Stimulated activated CD4-positive, alpha-beta T cell treated with anti-CD3 and anti-CD28 coated beads, Interleukin-2, amount 100 ng/mL, for 4 hours (primary cell): ENCODE results near the gene APOM.

ENCODE experiments used
- DNase-seq: peaks from one replicate; pipeline ENCODE4 v3.0.0-alpha.2; 2020; ENCODE audit warnings: low read depth

The APOM gene

DNA sequence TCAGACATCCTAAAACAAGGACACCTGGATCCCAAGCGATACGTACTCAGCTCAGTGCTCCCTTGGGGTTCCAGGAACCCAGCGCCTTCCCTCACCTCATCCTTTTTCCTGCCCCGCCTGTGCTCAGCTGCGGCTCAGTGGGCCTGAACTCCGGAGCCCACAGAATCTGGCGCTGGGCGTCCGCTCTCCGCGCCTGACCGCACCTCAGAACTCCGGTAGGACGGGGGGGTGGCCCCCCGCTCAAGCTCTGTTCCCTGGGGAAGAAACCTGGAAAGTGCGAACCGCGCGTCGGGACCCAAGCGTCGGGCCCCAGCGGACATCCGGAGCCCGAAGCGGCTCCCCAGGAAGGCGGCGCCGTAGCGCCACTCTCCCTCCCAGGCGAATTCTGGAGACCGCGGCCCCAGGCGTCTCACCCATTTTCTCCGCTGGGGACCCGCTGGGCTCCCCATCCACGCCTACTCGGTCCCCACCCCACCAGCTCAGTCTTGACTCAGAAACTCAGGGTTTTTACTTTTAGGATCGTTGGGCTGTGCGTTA lies 25.5 kb downstream of the APOM start:
- no peak for DNase-seq

DNA sequence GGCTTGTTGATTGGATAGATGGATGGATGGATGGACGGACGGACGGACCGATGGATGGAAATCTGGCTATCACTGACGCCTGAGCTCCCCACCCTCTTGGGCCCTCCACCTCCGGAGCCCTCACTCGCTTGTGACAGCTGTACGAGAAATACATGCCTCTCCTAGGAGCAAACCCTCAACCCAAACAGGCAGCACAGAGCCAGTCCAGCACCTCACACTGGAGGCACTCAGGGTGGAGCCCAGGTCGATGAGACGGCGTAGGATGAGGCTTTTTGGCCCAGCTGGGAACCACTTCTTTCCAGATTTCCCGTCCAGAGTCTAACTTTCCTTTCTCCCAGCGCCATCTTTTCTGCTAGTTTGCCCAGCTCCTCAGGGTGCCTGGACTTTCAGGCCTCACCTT lies 27.9 kb downstream of the APOM start:
- no peak for DNase-seq

DNA sequence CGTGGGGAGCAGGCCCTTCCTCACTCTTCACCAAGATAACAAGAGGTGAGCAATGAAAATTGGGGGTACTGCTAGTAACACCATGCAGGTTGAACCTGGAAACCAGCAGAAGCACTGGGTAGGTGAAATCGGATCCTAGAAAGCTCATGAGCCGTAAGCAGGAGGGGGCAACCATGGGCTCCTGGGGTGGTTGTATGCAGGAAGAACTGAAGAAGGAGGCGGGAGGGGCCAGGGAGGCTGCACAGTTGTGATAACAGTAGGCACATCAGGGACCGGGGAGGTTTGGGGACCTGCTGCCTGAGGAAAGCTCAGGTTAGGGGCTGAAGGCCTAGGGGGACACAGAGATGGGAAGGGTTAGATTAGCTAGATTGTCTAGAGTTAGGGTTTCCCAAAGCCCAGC lies 30.8 kb downstream of the APOM start:
- no peak for DNase-seq

DNA sequence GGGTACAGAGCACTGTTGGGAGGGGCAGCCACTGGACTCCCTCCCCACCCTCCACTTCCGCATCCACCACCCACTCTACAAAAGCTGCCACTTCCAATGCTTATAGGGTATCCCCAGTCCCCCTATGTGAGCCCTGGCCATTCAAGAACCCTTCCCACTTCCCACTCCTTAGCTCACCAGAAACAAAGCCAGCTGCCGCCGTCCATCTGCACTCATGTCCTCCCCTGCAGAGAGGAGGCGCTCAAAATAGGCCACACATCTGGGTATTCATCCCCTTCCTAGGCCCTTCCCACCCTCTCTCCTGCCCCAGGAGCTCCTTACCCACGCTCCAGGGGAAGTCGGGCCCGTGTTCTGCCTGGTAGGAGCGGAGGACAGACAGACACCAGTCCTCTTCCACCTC lies 31.6 kb downstream of the APOM start:
- DNase-seq, result no peak

DNA sequence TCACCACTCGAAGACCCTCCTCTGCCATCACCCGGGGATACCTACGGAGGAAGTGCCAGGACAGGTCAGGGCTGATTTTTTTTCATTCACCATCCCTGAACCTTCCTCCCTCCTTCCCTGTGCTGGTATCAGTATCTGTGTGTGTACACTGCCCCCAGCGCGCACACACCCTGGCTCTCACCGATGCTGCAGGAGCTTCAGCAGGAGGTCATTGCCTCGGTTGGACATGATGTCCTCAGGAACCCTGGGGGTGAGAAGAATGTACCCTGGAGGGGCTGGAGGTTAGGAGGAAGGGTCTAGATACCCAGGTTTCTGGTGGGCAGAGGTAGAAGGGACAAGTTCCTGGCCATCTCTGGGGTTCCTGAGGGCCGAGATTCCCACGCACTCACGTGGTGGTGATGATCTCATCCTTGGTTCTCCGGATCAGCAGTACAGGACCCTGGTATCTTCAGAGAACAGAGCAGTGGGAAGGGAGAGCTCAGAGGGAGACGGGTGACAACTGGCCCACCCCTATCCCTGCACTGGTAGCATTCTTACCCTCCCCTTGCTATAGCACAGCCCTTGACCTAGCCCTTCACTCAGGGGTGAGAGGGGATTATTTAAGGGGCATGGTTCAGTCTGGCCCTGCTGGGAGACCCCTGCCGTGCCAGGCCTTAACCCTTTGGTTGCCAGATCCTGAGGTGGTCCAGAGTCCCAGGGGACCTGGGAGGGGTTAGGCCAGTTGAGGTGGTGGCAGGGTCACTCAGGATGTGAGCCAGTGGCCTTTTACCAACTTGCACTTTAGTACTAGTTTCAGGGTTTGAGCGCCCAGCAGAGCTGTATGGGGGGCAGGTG lies 32.4 kb downstream of the APOM start:
- no peak for DNase-seq

DNA sequence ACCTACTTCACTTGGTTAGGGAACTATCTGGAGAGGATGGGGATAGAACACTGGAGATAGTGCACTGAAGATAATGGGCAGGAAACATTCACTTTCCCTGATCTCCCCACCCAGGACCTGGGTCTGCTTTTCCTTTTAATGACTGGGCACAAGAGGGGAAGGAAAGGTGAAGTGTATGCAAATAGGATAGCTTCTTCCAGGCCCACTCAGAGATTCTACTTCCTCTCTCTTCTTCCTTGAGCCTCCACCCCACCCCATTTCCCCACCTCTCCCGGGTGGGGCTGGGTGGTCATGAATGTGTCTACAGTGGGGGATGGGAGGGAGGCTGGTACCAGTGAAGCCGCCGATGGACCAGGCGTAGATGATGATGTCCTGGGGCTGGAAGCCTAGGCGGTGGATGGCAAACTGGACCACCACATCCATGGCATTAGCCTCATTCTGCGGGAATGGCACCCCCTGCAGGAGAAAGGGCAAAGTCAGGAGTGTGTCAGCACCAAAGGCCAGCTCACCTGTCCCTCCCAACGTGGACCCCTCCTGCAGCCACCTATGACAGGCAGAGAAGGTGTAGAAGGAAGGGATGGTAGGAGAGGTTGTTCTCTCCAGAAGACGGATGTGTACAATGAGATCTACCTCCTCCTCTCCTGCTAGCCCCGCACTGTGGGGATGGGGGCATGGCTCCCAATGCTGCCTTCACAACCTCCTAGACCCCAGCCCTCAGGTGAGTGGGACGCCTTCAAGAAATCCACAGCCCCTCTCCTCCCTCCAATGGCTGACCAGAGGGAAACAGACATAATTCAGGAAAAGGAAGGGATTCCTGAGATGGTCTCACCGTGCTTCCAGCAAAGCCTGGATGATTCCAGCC lies 33.8 kb downstream of the APOM start:
- DNase-seq, result no peak

DNA sequence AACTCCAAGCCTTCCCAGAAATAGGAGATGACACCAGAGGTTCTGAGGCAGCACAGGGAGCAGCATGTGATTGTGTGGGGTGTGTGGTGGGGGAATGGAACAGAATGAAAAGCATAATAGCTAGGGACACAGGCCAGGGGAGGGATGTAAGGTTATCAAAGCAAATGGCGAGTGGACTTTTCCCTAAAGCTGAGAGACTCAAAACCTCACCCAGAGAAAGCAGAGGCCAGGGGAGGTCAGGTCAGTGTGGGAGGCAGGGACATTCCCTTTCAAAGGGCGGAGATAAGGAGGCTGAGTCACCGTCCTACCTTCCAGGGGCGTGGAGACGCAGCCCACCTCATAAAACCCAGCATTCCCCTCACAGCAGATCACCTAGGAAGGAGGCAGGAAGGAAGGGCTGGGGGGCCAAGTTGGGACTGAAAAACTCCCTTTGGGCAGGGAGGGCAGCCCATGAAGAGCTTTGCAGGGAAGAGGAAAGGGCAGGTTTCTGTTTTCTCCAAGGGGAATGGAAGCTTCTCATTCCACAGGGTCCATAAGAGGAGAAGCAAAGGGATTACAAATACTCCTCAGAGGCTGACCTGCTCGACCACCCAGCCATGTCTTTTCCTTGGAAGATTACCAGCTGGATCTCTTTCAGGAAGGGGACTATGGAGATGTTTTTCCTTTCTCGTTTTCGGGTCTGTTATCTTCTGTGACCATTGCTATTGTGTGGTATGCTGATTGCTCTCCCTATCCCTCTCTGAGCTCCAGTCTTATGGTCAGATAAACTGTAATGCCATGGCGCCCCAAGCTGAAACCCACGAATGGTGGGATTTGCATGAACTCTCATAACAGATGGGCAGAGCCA lies 34.8 kb downstream of the APOM start:
- no peak for DNase-seq

DNA sequence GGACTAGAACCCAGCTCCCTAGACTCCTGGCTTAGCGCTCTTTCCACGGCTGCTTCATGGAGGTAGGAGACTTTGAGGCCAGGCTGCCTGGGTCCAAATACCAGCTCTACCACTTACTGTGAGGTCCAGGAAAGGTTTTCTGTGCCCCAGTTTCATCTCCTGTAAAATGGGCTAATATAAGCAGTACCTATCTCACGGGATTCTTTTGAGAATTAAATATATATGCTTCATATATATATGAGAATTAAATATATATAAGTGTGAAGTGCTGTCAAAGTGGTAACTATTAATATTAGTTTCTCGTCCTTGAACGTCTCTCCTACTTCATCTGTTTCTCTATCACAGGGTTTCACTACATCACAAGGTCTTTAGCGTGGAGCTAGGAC lies 35.4 kb downstream of the APOM start:
- no peak for DNase-seq

DNA sequence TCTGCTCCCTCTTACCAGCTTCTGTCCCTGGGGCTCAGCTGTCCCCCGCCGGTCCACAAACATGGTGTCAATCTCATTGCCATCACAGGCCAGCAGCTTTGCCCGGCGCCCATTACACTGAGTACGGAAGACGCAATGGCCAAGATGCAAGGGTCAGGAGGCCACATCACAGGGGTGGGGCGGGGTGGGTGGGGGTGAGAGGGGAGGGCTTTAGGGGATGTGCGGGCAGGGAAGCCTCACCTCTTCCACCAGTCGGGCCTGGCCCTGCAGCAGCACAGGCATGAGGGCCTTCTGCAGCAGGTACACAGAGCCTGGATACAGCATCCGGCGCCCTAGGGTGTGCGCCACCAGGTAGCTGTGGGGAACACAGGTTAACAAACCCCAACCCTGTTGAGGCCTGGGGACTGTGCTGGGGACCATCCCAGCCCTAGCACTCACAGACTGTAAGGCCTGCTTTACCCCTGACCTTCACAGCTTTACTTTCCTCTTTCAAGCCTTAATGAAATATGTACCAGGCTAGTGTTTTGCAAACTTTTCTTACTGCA lies 35.9 kb downstream of the APOM start:
- DNase-seq, result no peak

DNA sequence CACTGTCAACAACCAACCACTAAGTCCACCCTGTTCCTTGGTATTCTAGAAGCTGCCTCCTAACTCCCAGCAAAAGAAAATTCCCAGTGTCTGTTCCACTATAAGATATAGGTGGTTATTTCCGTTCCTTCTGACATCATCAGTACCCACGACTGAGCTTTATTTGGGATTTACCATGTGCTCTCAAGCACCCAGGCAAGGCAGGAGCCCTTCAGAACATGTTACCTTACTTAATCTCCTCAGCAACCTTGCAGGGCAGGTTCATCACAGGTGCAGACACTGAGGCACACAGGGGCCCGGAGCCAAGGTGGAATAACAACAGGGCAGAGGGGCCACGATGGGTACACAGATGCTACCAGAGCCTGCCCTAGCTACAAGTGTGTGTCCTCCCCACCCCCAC lies 36.7 kb downstream of the APOM start:
- no peak for DNase-seq

DNA sequence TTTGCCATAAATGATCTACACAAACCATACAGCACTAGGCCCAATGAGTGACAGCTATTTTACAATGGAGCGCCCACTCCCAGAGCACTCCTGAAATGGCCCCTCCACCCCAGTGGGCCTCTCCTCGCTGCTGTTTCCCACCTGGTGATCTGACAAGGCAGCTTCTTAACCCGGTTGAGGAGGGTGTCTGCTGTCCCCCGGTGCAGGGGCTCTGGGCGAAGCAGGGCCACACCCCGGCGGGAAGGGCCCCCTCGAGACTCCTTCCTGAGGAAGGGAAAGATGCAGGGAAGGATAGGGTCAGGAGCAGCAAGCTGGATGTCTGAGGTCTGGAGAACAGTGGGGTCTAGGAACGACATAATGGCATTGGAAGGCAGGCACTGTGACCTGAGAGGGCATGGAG lies 37.2 kb downstream of the APOM start:
- no peak for DNase-seq

DNA sequence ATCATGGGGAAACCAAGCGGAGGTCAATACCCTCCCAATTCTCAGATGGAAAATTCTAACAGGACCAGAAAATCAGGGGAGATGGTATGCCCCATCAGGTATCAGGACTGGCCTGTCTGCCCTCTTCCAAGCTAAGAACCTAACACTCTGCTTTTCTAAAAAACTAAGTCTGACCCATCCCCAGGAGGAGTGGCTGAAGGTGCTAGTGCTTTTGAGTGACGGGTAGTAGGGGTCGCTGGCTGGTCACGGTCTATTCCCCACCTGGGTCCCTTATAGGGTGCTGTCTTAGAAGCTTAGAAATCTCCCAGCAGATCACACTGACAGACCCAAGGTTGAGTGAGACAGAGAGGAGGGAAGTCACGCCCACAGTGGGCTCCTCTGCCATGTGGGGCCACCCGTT lies 37.8 kb downstream of the APOM start:
- no peak for DNase-seq

DNA sequence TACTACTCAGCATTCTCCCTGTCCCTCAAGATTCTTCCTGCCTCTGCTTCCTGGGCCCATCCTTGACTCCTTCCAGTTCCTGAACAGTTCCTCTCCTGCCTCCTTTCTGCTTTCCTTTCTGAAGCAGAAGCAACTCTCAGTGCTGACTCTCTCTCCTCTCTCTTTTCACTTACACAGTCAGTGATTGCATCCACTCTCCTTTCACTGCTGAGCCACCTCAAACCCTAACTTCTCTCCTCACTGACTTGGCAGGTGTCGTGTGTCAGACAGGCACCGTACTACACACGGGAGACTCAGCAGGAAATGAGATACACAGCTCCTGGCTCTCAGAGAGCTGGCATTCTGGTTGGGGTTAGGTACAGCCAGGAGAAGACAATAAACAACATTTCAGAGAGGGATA lies 41.9 kb downstream of the APOM start:
- DNase-seq, result no peak

DNA sequence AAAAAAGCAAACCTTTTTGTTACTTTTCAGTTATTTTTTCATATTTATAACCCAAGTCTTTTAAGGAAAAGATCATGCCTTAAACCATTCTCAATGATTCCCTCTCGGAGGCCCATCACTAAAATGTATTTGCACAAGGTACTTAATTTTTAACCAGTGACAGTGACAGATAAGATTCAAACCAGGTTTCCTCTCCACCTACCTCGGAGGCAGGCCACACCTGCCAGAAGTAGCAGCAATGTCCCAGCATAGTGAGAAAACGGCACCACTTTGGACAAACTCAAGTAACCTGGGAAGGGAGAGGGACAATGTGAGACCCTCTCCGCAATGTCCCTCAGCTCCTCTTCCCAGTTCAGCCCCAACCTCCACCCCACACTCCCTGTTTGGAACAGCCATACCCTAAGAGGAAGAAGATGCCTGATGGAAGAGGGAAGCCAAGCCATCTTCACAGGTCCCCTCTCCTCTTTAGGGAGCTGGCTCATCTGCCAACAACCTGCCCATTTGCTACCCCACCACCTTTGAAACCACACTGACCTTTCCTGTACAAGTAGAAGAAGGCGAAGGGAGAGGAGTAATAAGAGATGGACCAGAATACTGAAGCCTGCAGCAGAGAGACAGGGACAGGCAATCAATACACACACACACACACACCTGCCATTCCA lies 45.2 kb downstream of the APOM start:
- DNase-seq, result no peak

DNA sequence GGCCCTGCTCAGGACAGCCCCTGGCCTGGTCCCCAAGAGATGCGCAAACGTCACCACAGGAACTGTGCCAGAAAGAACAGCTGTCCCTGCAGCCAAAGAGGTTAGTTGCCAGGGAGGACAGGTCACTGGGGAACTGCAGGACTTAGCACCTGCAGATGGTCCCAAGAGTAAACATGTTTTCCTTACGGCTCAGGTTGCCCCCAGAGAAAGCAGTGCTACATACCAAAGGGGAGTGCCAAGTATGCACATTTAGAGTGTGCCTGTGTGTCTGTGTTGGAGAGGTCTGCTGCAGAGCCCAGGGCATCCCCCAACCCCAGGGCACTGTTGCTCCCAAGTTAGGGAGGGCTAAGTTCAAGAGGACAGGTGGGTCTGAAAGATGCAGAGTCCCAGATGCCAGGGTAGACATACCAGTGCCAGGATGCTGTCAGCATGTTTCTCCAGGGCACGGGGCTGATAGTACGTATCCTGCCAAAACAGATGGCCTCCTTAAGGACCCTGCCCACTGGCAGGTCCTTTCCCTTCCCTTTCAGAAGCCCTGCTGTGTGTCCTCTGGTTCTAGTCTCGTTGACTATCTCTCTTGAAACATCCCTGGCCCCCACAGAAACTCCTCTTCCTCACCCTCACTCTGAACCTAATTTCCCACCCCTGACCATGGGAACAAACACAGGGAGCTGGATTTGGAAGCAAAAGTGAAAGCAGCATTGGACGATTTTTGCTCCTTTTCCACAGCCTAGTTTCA lies 46.1 kb downstream of the APOM start:
- no peak for DNase-seq

DNA sequence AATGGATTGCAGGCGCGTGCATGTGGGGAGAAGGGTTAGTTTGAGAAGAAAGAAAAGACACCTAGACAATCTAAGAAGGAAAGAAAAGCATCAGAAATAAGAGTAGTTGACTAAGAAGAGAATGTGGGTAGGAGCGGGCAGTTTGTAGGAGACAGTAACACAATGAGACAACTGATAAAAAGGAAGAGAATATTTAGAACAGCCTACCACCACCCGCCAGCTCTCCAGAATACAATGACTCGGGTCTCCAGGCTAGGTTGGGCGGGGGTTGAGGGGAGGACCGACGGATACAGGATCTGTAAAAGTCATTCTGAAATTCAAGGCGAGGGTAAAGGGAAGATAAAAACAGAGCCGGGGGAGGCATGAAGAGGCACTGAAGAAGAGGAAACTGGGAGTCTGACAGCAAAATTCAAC lies 46.7 kb downstream of the APOM start:
- no peak for DNase-seq

DNA sequence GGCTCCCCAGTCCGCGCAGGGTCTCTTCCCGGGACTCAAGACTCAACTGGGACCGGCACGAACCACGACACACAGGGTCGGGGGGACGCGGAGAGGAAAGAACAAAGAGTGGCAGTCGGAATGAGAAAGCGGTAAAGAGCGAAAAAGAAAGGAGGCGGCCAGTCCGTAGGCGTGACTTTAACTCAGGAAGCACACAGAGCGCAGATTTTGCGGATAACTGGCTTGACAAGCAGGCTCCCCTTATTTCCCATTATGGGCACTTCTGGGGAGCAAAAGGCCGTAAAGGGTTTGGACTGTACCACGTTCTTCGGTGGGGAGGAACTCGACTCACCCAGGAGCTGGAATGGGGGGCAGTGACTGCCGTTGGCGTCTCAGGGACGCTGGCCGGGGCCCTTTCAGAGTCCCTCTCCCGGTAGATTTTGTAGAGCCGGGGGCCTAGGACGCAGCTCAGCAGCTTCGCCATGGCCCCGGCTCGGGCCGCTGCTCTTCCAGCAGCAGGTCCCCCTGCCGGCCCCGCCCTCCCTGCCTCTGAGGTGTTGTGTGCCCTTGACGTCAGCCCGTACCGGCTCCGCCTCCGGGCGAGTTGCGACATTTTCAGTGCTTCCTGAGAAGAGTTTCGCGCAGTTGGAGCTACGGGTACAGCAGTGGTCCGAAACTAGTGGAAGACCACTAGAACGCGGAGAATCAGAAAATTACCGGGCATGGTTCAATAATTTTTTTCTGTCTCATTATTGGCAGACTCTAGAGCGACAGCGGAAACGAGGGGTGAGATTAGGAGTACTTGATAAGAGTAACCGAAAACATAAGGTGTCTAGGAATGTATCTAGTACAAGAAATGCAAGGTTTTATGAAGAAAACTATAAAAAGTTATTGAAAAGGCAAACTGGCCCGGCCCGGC lies 47.4 kb downstream of the APOM start, which contains the start of gene ABHD16A:
ABHD16A (minus strand) TSS at position 506 of the 898 bp plus-strand sequence; CDS start at position 463, 43 bp downstream.
- DNase-seq, result peak; percentile 96

DNA sequence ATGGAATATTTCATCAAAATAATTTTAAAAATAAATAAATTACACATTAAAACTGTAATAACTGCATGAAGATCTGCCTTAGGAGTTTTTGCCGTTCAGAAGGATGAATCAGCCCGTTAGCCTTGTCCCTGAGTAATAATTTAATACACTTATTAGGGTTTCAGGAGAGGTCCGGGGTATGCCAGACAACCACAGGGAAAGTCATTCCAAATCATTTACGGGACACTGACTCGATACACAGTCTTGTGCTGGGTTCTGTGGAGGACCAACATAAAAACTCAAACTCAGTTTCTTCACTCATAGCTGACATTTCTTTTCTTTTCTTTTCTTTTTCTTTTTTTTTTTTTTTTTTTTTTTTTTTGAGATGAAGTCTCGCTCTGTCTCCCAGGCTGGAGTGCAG lies 50.2 kb downstream of the APOM start:
- DNase-seq, result no peak

DNA sequence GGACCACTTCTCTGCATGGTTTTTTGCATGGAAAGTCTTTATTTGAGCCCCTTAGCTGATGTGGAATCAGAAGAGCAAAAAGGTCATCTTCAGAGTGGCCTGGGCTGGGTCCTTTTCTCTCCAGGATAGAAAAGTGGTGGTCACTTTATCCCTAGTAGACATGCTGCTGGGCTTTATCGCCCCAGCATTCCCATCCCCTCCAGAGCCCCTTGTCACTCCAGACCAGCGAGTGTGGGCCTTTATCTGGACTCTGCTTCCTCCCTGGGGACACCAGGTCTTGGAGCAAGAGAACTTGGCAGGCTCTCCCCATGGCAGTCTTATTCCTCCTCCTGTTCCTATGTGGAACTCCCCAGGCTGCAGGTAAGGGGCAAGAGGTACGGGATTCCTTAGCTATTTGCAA lies 50.9 kb downstream of the APOM start, which contains the start of gene LY6G6F:
LY6G6F (plus strand) TSS at position 268 of the 400 bp plus-strand sequence; CDS start at position 309, 41 bp downstream.
- DNase-seq, result no peak
